Fibroblast of skin of back (primary cell): ENCODE data around the gene TNFRSF21.
"Not testable (repeated sequence)": the region's sequence is repeated elsewhere in the genome, so short reads cannot be mapped to it uniquely, and the experiment has no call there.

Source experiments
- DNase-seq: peaks from one replicate; pipeline ENCODE4 v3.0.0-alpha.2; 2013

TNFRSF21 gene

GRCh38 chr6:47283993-47284392 is 25.7 kb downstream of the TNFRSF21 start:
- DNase-seq = no peak

GRCh38 chr6:47278545-47278944 is 31.2 kb downstream of the TNFRSF21 start:
- no peak for DNase-seq

GRCh38 chr6:47277702-47278101 is 32.0 kb downstream of the TNFRSF21 start:
- no peak for DNase-seq

GRCh38 chr6:47276377-47276776 is 33.3 kb downstream of the TNFRSF21 start:
- DNase-seq = no peak

GRCh38 chr6:47275640-47276039 is 34.1 kb downstream of the TNFRSF21 start:
- DNase-seq = no peak

GRCh38 chr6:47275132-47275531 is 34.6 kb downstream of the TNFRSF21 start:
- DNase-seq = not testable (repeated sequence)

GRCh38 chr6:47268572-47269187 is 41.0 kb downstream of the TNFRSF21 start:
- no peak for DNase-seq

GRCh38 chr6:47267301-47267700 is 42.4 kb downstream of the TNFRSF21 start:
- DNase-seq = no peak

GRCh38 chr6:47265971-47266370 is 43.7 kb downstream of the TNFRSF21 start:
- no peak for DNase-seq

- DNase-seq = no peak
Observed at GRCh38 chr6:47264775-47265184, 44.9 kb downstream of the TNFRSF21 start.

GRCh38 chr6:47263268-47263667 is 46.4 kb downstream of the TNFRSF21 start:
- DNase-seq = no peak

GRCh38 chr6:47262231-47262630 is 47.5 kb downstream of the TNFRSF21 start:
- no peak for DNase-seq

- no peak for DNase-seq
Observed at GRCh38 chr6:47261191-47261590, 48.5 kb downstream of the TNFRSF21 start.

- DNase-seq = no peak
Observed at GRCh38 chr6:47260021-47260420, 49.7 kb downstream of the TNFRSF21 start.

- no peak for DNase-seq
Observed at GRCh38 chr6:47258724-47259347, 50.9 kb downstream of the TNFRSF21 start.

- no peak for DNase-seq
Observed at GRCh38 chr6:47256981-47257730, 52.5 kb downstream of the TNFRSF21 start.

GRCh38 chr6:47256361-47256760 is 53.3 kb downstream of the TNFRSF21 start:
- DNase-seq = no peak

- no peak for DNase-seq
Observed at GRCh38 chr6:47254906-47255305, 54.8 kb downstream of the TNFRSF21 start.

GRCh38 chr6:47254051-47254450 is 55.7 kb downstream of the TNFRSF21 start:
- DNase-seq = no peak

- DNase-seq = no peak
Observed at GRCh38 chr6:47253136-47253535, 56.6 kb downstream of the TNFRSF21 start.

- DNase-seq = no peak
Observed at GRCh38 chr6:47252633-47253032, 57.1 kb downstream of the TNFRSF21 start.

- no peak for DNase-seq
Observed at GRCh38 chr6:47251396-47251795, 58.3 kb downstream of the TNFRSF21 start.

GRCh38 chr6:47250302-47250701 is 59.4 kb downstream of the TNFRSF21 start:
- no peak for DNase-seq

GRCh38 chr6:47248446-47248845 is 61.3 kb downstream of the TNFRSF21 start:
- DNase-seq = no peak
